GM19035 (cell line): ENCODE measurements around the gene TMEM72.

Experiments
- ATAC-seq: cut with Tn5 transposase; IDR thresholded peaks from one replicate; pipeline ENCODE4 v1.9.1; 2021; ENCODE audit not compliant: unreplicated experiment

Gene TMEM72

DNA sequence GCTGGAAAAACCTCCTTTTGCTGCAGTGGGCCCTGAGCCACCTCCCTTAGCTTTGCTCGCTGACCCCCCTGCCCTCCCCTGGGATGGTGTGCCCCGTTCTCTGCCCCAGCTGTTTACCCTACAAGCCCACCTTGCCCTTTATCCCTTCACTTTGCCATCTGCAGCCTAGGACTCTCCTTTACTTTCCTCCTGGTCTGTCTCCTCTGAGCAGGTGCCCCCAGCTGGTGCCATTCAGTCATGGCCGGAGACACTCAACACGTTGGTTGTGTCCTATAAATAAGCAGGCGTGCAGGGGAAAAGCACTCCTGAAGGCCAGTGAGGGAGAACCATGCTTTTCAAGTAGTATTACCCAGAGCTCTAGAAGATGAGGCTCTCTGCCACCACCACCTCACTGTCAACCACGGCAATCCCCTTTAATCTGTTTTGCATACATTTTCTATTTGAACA, 54.5 kb downstream of the TMEM72 start:
- peak; percentile 43 for ATAC-seq

DNA sequence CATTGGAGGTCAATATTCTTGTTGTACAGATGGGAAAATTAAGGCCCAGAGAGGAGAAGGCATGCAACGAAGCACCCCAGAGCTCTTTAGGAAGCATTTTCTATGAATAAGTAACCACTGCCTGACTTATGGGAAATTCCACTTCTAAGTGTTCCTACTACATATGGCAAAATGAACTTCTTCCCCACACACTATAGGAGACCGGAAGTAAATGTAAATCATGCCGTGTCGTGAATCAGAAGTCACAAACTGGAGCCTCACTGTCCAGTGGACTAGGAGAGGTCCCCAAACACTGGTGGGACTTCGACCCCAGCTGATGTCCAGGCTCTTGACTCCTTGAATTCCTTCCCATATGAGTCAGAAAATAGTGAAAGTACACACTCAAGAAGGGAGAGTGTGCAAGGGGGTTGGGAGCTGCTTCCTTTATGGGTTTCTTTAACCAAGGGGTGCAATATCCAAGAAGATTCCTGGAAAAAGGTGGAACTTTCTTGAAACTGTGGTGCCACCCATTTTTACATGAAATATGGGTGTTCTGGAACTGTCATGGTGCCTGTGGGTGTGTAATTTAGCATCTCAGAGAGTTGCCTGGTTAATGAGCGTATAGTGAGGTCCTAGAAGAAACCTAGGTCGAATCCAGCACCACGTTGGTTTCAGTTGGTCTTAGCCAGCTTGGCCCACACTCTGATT, 55.1 kb downstream of the TMEM72 start:
- peak; percentile 36 for ATAC-seq

DNA sequence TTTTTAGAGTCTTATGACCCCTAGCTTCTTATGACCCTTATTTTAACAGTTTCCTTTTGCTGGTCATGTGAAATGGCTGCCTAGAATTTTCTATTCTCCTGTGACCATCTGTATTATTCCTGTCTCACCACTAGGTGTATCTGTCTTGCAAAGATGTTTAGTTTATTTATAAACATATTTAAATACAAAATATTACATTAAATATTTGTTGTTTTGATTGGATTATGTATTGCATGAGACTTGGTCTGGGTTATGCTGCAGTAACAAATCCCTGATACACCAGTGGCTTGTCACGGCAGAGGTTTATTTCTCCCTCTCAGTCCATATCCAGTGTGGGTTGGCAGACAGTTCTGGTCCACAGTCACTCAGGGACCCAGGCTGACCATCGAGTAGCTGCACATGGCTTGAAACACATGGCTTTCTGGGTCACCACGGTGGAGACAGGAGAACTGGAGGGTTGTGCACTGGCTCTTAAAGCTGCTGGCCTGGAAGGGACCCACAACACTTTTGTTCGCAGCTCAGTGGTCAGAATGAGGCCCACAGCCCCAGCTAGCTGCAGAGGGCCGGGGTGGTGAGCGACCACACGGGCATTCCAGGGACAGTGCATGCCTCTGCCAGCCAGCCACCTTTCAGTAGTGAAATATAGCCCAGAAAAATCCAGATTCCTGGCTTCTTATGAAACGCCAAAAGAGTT, 55.8 kb downstream of the TMEM72 start:
- no peak for ATAC-seq

DNA sequence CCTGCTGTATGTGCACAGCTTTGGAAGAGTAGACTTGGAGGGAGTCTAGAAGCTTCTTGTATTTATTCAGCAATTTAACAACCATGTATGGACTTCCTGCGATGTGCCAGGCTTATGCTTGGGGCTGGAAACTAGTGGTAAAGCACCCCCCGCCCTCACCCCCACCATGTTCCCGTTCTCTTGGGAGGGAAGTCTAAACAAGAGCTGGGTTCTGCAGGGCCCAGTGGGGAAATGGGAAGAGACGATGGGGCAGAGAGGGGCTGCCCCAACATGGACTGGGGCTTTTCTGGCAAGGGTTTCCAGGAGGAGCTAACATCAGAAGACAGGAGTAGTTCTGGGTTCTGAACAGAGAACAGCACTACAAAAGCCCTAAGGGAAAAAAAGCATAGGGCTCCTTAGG, 56.5 kb downstream of the TMEM72 start:
- ATAC-seq: no peak

DNA sequence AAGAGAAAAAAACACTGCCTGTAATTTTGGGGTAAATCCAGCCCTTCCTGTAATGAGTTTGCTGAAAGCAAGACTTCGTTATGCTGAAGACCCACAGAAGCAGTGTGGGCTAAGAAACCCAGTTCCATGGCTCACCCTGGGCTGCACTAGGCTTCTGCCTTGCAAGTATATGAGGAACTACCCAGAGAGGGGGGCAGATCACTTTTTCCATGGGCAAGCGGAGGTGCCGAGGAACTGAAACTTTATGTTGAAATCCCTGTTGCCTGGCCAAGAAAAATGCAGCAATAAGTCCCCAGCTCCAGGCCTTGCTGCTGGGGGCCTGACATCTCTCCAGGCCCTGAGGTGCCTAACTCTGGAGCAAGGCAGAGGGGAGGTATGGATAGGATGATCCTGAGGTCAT, 57.0 kb downstream of the TMEM72 start:
- no peak for ATAC-seq

DNA sequence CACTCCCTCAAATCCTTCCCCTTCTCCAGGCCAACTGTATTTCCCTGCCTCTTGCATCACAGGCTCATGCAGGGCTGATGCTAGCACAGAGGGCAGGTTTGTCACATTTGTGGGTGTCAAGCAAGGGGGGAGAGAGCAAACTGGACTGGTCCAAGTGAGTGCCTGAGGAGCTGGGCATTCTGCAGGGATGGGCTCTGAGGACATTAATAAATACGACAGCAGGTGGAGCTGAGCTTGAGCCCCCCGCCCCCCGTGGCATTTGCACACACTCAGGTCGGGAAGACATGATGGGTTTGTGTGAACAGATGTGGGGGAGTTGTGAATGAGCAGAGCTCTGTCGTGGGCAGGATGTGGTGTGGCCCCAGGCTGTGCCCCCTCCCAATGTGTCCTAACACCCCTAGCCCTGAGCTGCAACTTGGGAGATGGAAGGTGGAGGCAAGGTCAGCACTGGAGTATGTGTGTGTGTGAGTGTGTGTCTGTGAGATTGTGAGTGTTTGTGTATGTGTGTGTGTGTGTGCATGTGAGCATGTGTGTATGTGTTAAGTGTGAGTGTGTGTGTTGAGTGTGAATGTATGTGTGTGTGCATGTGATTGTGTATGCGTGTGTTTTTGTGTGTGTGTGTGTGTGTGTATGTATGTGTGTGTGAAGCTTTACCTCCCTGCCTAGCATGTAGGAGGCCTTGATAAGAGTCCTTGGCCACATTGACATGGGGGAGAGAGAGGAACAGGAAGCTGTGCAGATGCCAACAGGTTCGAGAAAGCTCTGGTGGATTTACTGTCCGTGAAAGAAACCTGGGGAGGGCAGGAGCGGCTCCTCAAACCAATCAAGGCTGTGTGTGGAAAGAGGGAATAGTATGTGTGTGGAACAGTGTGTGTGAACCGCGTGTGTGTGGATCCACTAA, 57.6 kb downstream of the TMEM72 start:
- no peak for ATAC-seq

DNA sequence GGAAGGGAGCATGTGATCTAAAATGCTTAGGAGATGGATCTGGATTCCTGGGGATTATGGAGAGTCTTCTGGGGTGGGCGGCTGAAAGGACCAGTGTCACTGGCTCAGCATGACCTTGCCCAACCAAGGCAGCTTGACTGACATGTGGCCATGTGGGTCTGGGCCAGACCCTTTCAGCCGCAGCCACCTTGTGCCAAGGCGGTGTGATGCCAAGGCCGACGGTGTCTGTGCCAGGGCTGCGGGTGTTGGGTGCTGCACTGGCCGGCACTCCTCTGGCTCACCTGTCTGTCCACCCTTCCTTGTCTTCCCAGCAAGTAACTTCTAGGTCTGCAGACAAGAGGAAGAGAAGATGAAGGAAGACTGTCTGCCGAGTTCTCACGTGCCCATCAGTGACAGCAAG, 58.7 kb downstream of the TMEM72 start:
- ATAC-seq: no peak

DNA sequence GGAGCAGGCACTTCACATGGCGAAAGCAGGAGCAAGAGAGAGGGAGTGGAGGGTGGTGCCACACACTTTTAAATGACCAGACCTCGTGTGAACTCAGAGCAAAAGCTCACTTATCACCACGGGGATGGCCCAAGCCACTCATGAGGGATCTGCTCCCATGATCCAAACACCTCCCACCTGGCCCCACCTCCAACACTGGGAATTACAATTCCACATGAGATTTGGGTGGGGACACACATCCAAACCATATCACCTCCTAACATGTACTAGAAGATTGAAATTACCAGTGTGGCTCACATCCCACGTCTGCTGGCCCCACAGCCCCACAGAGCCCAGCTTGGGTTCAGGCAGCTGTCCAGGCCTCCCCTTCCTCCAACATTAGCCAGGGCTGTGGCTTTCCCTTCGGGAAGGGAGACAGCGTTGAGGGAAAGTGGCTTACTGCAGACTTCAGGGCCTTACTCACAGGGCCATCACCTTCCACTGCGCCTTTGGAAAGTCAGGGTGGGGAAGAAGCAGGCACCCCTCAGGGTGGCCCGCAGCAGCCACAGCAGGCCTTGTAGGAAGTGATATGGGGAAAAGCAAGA, 59.8 kb downstream of the TMEM72 start:
- no peak for ATAC-seq

DNA sequence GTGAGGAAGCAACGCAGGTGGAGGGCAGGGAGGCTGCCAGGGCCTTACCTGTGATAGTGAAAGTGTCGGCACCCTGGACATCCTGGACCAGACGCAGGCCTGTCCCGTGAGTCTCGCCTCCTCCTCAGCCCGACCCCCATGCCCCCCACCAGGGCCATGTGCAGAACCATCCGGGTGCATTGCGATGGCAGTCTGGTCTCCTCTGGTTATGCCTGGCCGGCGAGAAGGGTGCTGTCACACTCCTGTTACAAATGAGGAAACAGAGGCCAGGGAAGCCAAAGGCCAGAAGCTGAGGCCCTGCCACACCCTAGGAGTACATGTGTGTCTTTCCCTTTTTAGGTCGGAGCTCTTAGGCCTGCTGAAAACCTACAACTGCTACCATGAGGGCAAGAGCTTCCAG, 60.3 kb downstream of the TMEM72 start:
- ATAC-seq: no peak

DNA sequence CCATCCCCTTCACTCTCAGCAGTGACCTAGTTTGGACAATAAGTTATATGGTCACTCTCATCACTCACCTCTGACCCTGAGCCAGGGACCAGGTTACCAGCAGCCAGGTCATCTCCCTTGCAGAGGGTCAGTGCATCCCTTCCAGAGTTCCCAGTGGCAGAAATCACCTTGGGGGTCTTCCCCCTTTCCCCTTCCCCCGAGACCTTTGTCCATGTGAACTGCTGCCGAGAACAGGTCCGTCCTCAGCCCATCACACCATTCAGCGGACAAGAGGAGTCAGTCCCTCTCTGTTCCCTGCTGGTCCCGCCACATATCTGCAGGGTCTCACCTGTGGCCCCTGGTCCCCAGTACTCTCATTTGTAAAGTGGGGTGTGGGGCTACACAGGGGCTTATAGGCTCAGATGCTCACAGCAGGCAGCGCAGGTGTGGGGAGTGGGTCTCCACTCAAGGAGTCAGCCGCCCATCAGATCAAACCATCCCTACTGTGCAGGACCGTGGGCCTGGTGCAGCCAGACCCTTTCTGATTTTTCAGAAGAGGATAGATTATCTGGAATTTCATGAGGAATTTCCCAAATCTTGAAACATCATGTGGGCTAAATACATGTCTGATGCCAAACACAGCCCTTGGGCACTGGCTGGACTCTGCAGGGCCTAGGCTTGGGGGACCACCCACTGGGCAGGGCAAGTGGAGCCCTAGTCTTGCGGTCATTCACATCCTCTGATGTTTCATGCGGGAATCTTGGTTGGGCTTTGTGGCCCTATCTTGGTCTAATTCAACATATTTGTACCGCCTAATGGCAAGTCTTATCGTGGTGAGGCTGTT, 61.0 kb downstream of the TMEM72 start:
- no peak for ATAC-seq

DNA sequence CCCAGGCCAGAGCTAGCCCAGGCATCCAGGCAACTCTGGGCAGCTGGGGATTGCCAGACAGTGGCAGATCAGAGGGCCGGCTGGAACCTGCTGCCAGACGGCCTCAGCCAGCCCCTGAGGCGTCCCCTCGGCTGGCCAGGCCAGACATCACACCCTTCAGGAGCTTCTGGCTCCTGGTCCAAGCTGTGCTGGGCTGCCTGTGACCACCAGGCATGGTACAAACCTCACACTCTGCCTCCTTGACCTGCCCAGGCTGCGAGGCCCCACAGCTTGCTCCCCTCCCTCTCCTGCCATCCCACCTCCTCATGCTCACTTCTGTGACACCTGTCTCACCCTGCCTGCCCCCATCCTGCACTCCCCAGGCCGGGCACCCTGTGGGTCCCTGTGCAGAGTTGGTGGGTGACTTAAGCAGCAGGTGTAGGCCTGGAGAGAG, 61.8 kb downstream of the TMEM72 start:
- ATAC-seq: no peak

DNA sequence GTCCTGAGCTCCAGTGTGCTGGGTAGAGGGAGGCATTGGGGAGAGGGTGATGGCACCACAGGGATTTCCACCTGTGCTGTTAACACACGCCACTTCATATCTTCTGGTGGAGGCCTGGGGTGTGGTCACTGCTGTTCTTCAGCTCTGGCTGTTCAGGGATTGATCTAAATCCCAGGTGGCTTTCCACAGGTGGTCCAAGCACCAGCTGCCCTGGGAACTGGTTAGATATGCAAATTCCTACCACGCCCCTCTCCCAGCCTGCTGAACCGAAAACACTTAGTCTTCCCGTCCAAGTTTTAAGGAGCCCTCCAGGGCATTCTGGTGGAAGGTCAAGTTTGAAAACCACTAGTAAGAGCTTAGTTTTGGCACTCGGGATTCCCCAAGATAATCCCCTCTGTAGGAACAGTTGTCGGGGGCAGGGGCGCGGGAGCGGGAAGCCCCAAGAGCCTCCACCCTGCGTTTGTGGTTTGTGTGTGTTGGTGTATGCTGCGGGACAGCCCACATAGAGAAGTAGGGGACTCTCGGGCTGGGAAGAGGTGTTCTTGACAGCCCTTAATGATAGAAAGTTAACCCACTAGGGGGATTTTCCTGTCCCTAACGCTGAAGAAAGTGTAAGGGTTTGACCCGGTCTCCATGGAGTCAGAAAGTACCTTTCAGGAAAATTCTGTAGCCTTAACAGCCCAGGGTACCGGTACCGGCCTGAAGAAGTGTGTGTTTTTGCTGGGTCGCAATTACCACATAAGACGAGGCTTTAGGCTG, 62.4 kb downstream of the TMEM72 start:
- no peak for ATAC-seq

DNA sequence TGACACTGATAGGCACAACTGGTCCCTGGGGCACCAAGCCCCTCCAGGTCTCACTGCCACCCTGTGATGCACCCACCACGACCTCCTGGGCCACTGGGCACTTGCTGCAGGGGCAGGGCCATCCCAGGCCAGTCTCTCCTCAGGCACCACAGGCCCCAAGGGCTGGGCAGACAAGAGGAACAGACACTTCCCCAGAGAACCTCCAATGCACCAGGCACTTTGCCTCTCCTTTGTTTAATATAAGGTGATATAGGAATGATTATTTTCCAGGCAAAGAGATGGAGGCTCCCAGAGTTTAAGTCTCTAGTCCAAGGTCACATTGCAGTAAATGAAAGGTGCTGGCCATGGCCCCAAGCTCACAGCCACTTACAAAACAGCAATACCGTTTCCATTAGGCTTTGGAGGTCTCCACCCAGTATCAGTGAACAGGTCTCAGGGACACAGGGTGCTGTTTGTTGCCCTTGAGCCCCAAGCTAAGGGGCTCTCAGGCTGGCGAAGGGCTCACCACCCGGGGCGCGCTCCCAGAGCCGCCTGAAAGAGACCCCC, 63.0 kb downstream of the TMEM72 start:
- no peak for ATAC-seq

DNA sequence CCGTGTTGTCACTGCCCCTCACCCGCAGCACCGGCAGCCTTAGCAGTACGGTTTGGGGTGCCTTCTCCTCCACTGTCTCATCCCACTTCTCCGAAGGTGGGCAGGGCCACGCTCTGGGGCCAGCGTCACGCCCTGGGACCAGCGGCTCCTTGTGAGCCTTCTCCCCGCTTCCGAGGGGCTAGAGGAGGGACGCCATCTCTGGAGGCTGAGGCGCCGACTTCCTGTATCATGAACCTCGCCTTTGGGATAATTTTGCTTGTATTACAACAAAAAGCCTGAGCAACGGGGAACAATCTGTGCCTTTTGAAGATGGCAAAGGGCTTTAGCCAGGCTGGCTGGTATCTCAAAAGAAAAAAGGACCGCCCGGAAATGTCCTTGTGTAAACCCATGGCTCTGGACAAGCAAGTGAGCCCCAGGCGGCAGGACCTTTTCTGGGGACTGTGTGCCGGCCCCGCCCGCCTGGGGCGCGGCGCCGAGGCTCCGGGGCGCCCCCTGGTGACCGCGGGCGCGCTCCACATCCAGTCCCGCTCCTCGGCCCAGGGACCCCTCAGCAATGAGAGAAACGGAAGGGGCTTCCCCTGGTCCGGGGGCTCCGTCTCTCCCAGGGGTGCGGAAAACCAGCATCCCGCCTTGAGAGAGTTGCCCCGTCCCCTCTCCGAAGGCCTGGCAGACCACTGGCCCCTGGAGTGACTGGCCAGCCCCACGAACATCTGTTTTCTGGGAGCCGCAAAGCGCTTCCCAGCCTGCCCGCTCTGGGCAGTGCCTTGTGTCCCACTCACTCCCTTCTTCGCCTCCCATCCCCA, 63.7 kb downstream of the TMEM72 start:
- ATAC-seq: peak; percentile 89

DNA sequence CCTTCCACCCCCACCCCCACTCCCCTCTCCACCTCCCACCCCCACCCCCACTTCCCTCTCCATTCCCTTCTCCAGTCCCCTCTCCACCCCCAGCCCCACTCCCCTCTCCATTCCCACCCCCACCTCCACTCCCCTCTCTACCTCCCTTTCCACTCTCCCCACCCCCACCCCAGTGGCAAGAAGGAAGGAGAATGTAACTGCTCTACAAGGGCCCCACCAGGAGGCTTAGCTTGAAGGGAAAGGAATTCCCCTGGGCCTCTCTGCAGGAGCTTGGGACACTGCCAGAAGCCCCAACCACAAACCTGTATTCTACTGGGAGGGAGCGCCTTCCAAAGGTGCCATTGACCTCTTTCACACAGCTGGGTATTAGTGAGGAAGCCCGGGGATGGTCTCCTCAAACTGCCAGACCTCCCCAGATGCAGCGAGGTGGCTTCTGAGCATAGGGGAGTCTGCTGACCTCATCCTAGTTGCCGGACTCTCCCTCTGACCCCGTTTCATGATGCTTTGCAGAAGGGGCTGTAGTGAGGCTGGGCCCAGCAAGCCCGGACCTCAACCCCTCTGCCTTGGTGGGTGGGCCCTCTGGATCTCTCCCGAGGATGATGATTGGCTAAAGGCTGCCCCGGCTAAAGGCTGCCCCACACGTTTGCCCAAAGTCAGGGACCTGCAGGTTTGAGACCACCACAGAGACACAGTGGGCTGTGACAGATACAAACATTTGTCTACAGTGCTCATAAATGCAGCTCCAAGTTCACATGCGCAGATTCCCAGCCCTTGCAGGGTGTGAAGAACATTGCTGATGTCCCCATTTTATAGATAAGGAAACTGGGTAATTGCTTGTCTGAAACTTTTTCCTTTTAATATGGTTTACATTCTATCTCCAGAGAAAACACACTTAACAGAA, 64.5 kb downstream of the TMEM72 start:
- ATAC-seq: no peak

DNA sequence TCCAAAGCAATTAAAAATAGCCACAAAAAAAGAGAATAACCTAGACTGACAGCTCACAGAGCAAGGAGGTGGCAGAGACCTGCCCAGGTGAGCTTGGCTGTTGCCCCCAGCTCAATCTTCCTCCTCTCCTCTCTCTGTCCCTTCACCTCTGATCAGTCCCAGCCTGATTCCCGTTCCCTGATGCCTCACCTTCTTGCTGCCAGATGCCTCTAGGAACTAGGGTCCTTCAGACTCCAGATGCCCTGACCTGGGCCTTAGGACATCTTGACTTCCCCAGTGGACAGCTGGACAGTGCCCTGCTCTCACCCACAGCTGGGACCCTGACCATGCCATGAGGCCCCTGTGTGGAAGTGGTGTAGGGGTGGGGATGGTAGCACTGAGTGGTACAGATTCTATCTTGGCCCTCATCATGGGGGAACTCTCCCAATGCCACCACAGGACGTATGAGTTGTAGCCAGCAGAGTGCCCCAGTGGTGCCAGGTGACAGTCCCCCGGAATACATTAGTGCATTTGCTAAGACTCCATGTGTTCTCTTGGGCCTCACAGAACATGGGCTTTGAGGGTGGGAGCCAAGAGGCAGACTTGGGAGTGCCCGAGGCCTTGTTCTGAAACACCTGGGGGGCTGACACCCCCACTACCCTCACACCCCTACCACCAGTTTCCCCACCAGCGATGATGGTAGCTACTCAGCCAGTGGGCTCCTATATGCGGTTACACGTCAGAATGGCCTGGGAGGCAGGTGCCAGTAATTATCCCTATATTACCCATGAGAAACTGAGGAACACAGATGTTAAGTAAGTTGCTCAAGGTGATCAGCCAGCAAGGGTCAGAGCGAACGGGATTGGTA, 65.4 kb downstream of the TMEM72 start:
- no peak for ATAC-seq
